OCI-M1 (cell line): ENCODE results near the gene PWP2.
"Not testable (repeated sequence)": the region's sequence is repeated elsewhere in the genome, so short reads cannot be mapped to it uniquely, and the experiment has no call there.

Experiments
- DNase-seq: peaks from one replicate; lab custom pipeline; 2025; lab: John Stamatoyannopoulos, UW

PWP2 gene

GRCh38 chr21:44138039-44138438 lies 30.8 kb downstream of the PWP2 start:
- not testable (repeated sequence) for DNase-seq

GRCh38 chr21:44139787-44140551 lies 32.8 kb downstream of the PWP2 start:
- DNase-seq = not testable (repeated sequence)

GRCh38 chr21:44140552-44140932 lies 33.3 kb downstream of the PWP2 start:
- DNase-seq = not testable (repeated sequence)

GRCh38 chr21:44142470-44142869 lies 35.3 kb downstream of the PWP2 start:
- DNase-seq = not testable (repeated sequence)

- DNase-seq = not testable (repeated sequence)
These were observed 36.2 kb downstream of the PWP2 start for GRCh38 chr21:44143380-44143779.

GRCh38 chr21:44143996-44144395 lies 36.8 kb downstream of the PWP2 start:
- DNase-seq = not testable (repeated sequence)

GRCh38 chr21:44144784-44145602 lies 37.8 kb downstream of the PWP2 start:
- not testable (repeated sequence) for DNase-seq

- DNase-seq = not testable (repeated sequence)
These were observed 38.4 kb downstream of the PWP2 start for GRCh38 chr21:44145616-44146015.

GRCh38 chr21:44147108-44147507 lies 39.9 kb downstream of the PWP2 start:
- not testable (repeated sequence) for DNase-seq

GRCh38 chr21:44150255-44150654 lies 43.1 kb downstream of the PWP2 start:
- DNase-seq = not testable (repeated sequence)

GRCh38 chr21:44153214-44153888 lies 46.2 kb downstream of the PWP2 start:
- not testable (repeated sequence) for DNase-seq

- not testable (repeated sequence) for DNase-seq
These were observed 46.7 kb downstream of the PWP2 start for GRCh38 chr21:44153889-44154228.

- not testable (repeated sequence) for DNase-seq
These were observed 47.6 kb downstream of the PWP2 start for GRCh38 chr21:44154816-44155230.

GRCh38 chr21:44155231-44155993 lies 48.2 kb downstream of the PWP2 start:
- not testable (repeated sequence) for DNase-seq

GRCh38 chr21:44155994-44156380 lies 48.8 kb downstream of the PWP2 start:
- DNase-seq = not testable (repeated sequence)

- DNase-seq = not testable (repeated sequence)
These were observed 50.4 kb downstream of the PWP2 start for GRCh38 chr21:44157439-44158081.

- DNase-seq = not testable (repeated sequence)
These were observed 50.9 kb downstream of the PWP2 start for GRCh38 chr21:44158082-44158468.

- DNase-seq = not testable (repeated sequence)
These were observed 52.4 kb downstream of the PWP2 start for GRCh38 chr21:44159349-44160297.

GRCh38 chr21:44160298-44160672 lies 53.1 kb downstream of the PWP2 start:
- not testable (repeated sequence) for DNase-seq

- DNase-seq = not testable (repeated sequence)
These were observed 53.6 kb downstream of the PWP2 start for GRCh38 chr21:44160821-44161220.
